ENCODE results near the gene NFIC.
"Not testable (repeated sequence)": the region's sequence is repeated elsewhere in the genome, so short reads cannot be mapped to it uniquely, and the experiment has no call there.

- TF ChIP-seq POLR2A, CTCF (IDR thresholded peaks at IDR 0.05): not testable (repeated sequence)
These were observed 9.7 kb downstream of the NFIC start for GRCh38 chr19:3376091-3376455.
